T-helper 17 cell (primary cell): ENCODE data around the gene SLC27A2. TPM values are rescaled to one million over a fixed set of nuclear protein-coding genes. Genes with fewer than 3 reads are reported as not detected.

Source experiments
- ATAC-seq: fragments of 150-1000 bp; cut with Tn5 transposase; 2 replicates; pipeline ENCODE4 v1.10.0; 2021; ENCODE audit warnings: mild to moderate bottlenecking, moderate library complexity
- DNase-seq, 3 donors: peaks; one replicate each; pipeline versions ENCODE4 v3.0.0 to v3.0.0-alpha.2; 2020 to 2021
- H3K9me3 ChIP-seq: one replicate; pipeline ENCODE4 v1.7.0; 2013; ENCODE audit warnings: low read length, mild to moderate bottlenecking; ENCODE audit not compliant: control insufficient read depth, poor library complexity, severe bottlenecking
- H3K27ac Mint-ChIP-seq: one replicate; pipeline ENCODE4 v1.8.0; 2022; ENCODE audit warnings: mild to moderate bottlenecking, moderate library complexity, mixed read lengths
- H3K27me3 Mint-ChIP-seq: one replicate; pipeline ENCODE4 v1.8.0; 2022; ENCODE audit warnings: mixed read lengths
- H3K36me3 Mint-ChIP-seq: one replicate; pipeline ENCODE4 v1.8.0; 2022; ENCODE audit warnings: low read depth, mixed read lengths
- H3K4me1 Mint-ChIP-seq: one replicate; pipeline ENCODE4 v1.8.0; 2022; ENCODE audit warnings: mild to moderate bottlenecking, mixed read lengths
- H3K4me3 Mint-ChIP-seq: one replicate; pipeline ENCODE4 v1.8.0; 2022; ENCODE audit warnings: mild to moderate bottlenecking, moderate library complexity, mixed read lengths
- total RNA-seq, 4 donors: library from RNA in 2 of 4; stranded (reverse) in 2 of 4; gene quantifications; one replicate each; pipeline ENCODE4 v1.2.3 and lab custom pipeline; 2022 to 2026

The SLC27A2 gene
- total RNA-seq, 2 donors from 2014 or later: 0.30 to 0.42 TPM

DNA sequence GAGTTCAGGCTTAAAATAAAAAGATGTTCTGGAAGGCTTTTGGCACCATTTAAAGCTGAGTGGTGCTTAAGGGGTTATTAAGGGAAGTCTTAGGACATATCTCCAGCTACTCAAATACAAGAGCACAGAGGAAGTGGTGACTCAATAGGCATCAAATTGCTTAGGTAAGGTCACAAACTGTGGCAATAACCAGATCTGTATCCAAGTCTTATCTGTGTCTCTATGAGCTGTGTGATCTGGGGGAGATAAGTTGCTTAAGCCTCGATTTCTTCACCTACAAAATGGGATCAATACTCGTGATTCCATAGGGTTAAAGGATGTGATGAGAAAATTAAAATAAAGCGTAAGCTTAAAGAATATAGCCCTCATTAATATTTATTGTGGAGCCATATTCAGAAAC lies 75.9 kb downstream of the SLC27A2 start:
- Mint-ChIP-seq H3K4me3 (no peak overlapping the region), H3K27me3 (peaks cover 4% of the 10 kb centered on the region), H3K4me1 (peaks cover 22% of the 10 kb centered on the region), H3K27ac (no peak overlapping the region), H3K36me3 (peaks cover 2% of the 10 kb centered on the region)
- ATAC-seq (no peak), DNase-seq (no peak)
- H3K9me3 ChIP-seq: no peaks in the 10 kb centered on the region

GRCh38 chr15:50259276-50259675 lies 77.3 kb downstream of the SLC27A2 start:
- no peak for ATAC-seq
- Mint-ChIP-seq H3K4me3 (no peak overlapping the region), H3K36me3 (peaks cover 2% of the 10 kb centered on the region), H3K27me3 (peaks cover 4% of the 10 kb centered on the region), H3K4me1 (peaks cover 25% of the 10 kb centered on the region), H3K27ac (no peak overlapping the region)
- no peak for DNase-seq
- H3K9me3 ChIP-seq: no peaks in the 10 kb centered on the region

DNA sequence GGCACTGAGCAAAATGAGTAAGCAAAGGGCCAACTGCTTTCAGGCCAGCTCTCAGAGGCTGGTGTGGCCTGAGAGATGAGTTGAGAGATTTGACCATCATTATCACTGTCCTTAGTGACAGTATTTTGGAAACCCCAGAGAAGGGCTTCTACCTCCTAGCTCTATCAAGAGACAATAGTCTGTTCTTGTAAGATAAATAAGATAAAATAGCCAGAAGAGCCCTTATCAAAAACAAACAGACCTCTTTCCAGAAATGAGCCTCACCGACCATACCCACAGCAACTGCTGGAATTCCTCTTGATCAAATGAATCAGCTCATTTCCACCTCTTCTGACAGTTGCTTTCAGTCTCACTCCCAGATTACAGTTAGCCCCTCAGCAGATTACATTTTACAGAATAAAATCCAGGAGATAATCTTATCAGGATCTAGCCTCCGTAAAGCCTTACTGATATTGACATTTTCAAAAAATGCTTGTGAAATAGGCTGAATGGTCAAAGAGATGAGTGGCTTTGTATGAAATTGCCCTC lies 79.0 kb downstream of the SLC27A2 start:
- no peak for ATAC-seq
- H3K9me3 ChIP-seq: no peaks in the 10 kb centered on the region
- Mint-ChIP-seq H3K4me3 (no peak overlapping the region), H3K27ac (peak overlapping the region; percentile 9), H3K36me3 (peaks cover 2% of the 10 kb centered on the region), H3K27me3 (peaks cover 2% of the 10 kb centered on the region), H3K4me1 (peaks cover 25% of the 10 kb centered on the region)
- DNase-seq: no peak

DNA sequence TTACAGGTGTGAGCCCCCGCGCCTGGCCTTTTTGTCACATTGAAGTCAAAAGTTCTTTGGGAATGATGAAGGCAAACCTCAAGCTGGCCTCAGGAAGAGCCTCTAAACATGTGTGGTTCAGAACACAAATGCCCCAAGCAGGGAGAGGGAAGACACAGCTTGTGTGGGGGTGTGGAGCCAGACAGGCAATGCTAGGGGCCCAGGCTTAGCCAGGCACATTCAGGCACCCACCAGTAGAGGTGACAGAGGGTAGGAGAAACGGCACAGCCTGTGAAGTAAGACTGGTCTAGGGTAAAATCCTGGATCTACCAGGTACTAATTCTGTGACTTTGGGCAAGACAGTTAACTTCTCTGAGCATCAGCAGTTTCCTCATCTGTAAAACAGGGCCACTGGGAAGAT lies 80.0 kb downstream of the SLC27A2 start:
- H3K9me3 ChIP-seq: no peaks in the 10 kb centered on the region
- H3K4me1 Mint-ChIP-seq: peaks cover 25% of the 10 kb centered on the region
- peaks cover 6% of the 10 kb centered on the region for H3K36me3 Mint-ChIP-seq
- H3K27me3 Mint-ChIP-seq: no peaks in the 10 kb centered on the region
- no peak for DNase-seq
- ATAC-seq: peak; percentile 50
- no peak overlapping the region for H3K27ac Mint-ChIP-seq
- no peak overlapping the region for H3K4me3 Mint-ChIP-seq

GRCh38 chr15:50262533-50262932 lies 80.5 kb downstream of the SLC27A2 start:
- DNase-seq (no peak), ATAC-seq (peak; percentile 66)
- H3K9me3 ChIP-seq: no peaks in the 10 kb centered on the region
- Mint-ChIP-seq H3K4me1 (peaks cover 25% of the 10 kb centered on the region), H3K27ac (peak overlapping the region; percentile 80), H3K4me3 (no peak overlapping the region), H3K36me3 (peaks cover 9% of the 10 kb centered on the region), H3K27me3 (no peaks in the 10 kb centered on the region)

GRCh38 chr15:50265620-50266019 lies 83.6 kb downstream of the SLC27A2 start, which contains the start of gene HDC:
Gene HDC, minus strand, starts transcription at chr15:50265726. Its CDS starts 103 bp downstream, at chr15:50265623.
- H3K36me3 Mint-ChIP-seq: peaks cover 10% of the 10 kb centered on the region
- H3K9me3 ChIP-seq: no peaks in the 10 kb centered on the region
- no peak within 1 kb of the TSS for H3K4me3 Mint-ChIP-seq
- peaks cover 18% of the 10 kb centered on the region for H3K4me1 Mint-ChIP-seq
- DNase-seq (no peak), ATAC-seq (no peak)
- H3K27ac Mint-ChIP-seq: no peak within 1 kb of the TSS
- no peaks in the 10 kb centered on the region for H3K27me3 Mint-ChIP-seq

DNA sequence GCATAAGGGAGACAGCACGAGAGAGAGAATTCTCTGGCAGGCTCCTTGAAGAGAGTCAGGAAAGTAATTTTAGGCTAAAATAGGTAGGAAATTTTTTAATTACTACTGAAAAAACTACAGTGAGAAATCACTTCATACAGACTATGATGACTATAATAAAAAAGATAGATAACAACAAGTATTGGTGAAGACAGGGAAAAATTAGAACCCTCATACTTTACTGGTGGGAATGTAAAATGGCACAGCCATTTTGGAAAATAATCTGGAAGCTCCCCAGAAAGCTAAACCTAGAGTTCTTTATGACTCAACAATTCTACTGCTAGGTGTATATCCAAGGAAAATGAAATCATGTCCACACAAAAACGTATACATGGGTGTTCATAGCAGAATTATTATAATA lies 85.6 kb downstream of the SLC27A2 start:
- Mint-ChIP-seq H3K36me3 (peaks cover 10% of the 10 kb centered on the region), H3K4me3 (no peak overlapping the region), H3K4me1 (peaks cover 6% of the 10 kb centered on the region), H3K27ac (no peak overlapping the region), H3K27me3 (no peaks in the 10 kb centered on the region)
- no peak for ATAC-seq
- H3K9me3 ChIP-seq: no peaks in the 10 kb centered on the region
- DNase-seq: no peak

DNA sequence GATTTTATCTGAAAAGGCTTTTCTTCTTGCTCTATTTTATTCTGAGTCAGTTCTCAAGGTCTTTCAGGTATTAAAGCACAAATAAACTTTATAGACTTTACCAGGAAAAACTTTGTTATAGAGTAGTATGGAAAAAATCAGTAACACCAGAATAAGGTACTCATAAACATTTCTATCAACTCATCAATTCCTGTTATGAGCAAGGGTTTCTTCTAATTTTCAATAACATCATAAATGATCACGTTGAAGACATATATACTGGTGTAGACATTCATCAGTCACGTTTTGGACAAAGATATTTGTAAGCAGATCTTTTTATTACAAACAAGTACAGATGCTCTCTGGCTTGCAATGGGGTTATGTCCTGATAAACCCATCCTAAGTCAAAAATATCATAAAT lies 93.1 kb downstream of the SLC27A2 start:
- peaks cover 4% of the 10 kb centered on the region for H3K4me1 Mint-ChIP-seq
- DNase-seq: no peak
- peak overlapping the region; percentile 10 for H3K4me3 Mint-ChIP-seq
- H3K9me3 ChIP-seq: no peaks in the 10 kb centered on the region
- no peaks in the 10 kb centered on the region for H3K27me3 Mint-ChIP-seq
- ATAC-seq: no peak
- no peak overlapping the region for H3K27ac Mint-ChIP-seq
- no peaks in the 10 kb centered on the region for H3K36me3 Mint-ChIP-seq

DNA sequence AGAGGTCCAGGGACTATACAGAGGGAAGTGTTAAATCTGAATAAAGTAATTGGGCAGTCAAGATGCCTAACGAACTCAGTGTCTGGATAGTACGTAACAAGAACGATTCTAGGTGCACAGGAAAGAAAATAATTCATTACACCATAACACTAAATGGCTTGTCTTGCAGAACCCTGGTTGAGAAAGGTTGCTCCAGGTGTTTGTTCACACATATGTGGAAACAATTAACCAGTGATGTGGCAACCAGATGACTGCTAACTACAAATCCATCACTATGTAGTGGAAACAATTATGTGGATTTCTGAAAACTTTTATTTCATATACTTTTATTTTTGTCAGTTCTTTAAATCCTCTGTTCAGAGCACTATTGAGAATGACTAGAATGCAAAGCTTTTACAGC lies 93.9 kb downstream of the SLC27A2 start:
- Mint-ChIP-seq H3K27ac (no peak overlapping the region), H3K27me3 (no peaks in the 10 kb centered on the region), H3K4me1 (peaks cover 5% of the 10 kb centered on the region), H3K4me3 (no peak overlapping the region), H3K36me3 (no peaks in the 10 kb centered on the region)
- ATAC-seq: no peak
- DNase-seq: no peak
- no peaks in the 10 kb centered on the region for H3K9me3 ChIP-seq

DNA sequence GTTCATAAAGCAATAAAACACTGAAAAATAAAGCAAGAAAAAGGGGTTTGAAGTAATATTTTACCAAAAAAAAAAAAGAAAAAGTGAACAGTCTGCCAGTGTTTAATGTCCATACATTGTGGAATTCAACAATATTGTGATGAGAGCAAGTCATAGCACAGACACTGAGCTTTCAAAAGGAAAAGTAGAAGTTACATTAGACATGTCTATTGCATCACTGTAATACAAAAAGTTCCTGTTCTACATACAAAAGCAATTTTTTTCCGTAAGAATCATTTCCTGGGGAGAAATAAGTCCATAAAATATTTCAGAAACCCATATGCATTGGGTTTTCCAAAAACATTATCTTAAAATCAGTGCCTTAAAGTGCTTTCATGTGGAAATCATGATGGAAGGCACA lies 95.4 kb downstream of the SLC27A2 start:
- no peaks in the 10 kb centered on the region for H3K27me3 Mint-ChIP-seq

GRCh38 chr15:50278496-50278895 lies 96.5 kb downstream of the SLC27A2 start:
- Mint-ChIP-seq H3K4me1 (peaks cover 5% of the 10 kb centered on the region), H3K36me3 (no peaks in the 10 kb centered on the region), H3K27me3 (no peaks in the 10 kb centered on the region), H3K27ac (peak overlapping the region; percentile 8), H3K4me3 (no peak overlapping the region)
- H3K9me3 ChIP-seq: no peaks in the 10 kb centered on the region
- DNase-seq (no peak), ATAC-seq (no peak)

More for the DNA sequence above, 95.4 kb downstream of the SLC27A2 start:
- H3K27ac Mint-ChIP-seq: no peak overlapping the region
- ATAC-seq (no peak), DNase-seq (no peak)
- no peaks in the 10 kb centered on the region for H3K9me3 ChIP-seq
- H3K4me1 Mint-ChIP-seq: peaks cover 5% of the 10 kb centered on the region
- H3K4me3 Mint-ChIP-seq: no peak overlapping the region
- no peaks in the 10 kb centered on the region for H3K36me3 Mint-ChIP-seq

DNA sequence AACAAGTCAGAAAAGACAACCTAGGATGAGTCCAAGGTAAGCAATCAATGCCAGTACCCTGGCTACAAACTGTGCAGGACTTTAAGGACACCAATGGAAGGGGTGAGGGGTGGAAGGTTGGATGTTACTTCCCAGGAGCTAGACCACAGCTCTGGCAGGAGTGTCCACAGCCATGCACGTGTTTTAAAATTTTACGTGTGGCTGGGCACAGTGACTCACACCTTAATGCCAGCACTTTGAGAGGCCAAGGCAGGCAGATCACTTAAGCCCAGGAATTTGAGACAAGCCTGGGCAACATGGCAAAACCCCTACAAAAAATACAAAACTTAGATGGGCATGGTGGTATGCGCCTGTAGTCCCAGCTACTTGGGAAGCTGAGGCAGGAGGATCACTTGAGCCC lies 98.3 kb downstream of the SLC27A2 start:
- Mint-ChIP-seq H3K4me1 (peaks cover 5% of the 10 kb centered on the region), H3K4me3 (no peak overlapping the region), H3K36me3 (no peaks in the 10 kb centered on the region), H3K27me3 (no peaks in the 10 kb centered on the region), H3K27ac (no peak overlapping the region)
- no peaks in the 10 kb centered on the region for H3K9me3 ChIP-seq
- ATAC-seq (no peak), DNase-seq (no peak)

DNA sequence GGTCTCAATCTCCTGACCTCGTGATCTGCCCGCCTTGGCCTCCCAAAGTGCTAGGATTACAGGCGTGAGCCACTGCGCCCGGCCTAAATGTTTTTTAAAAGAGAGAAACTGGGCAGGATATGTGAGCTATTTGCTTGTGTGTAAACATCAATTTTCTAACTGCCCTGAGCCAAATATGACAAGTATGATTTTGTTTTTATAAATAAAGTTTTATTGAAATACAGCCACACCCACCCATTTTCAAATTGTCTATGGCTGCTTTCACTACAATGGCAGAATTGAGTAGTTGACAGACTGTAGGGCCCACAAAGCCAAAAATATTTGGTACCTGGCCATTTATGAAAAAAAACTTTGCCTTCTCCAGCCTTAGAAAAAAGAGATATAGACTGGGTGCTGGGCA lies 99.4 kb downstream of the SLC27A2 start:
- ATAC-seq (no peak), DNase-seq (no peak)
- Mint-ChIP-seq H3K27me3 (no peaks in the 10 kb centered on the region), H3K4me1 (peaks cover 4% of the 10 kb centered on the region), H3K27ac (no peak overlapping the region), H3K36me3 (no peaks in the 10 kb centered on the region), H3K4me3 (no peak overlapping the region)
- H3K9me3 ChIP-seq: no peaks in the 10 kb centered on the region
